SHP77 treated with DMSO at 0.1 percent for 48 hours (cell line): ENCODE results near the gene DCST1.

Source experiments
- DNase-seq: peaks from one replicate; lab custom pipeline; 2025; lab: John Stamatoyannopoulos, UW

DCST1 gene

DNA sequence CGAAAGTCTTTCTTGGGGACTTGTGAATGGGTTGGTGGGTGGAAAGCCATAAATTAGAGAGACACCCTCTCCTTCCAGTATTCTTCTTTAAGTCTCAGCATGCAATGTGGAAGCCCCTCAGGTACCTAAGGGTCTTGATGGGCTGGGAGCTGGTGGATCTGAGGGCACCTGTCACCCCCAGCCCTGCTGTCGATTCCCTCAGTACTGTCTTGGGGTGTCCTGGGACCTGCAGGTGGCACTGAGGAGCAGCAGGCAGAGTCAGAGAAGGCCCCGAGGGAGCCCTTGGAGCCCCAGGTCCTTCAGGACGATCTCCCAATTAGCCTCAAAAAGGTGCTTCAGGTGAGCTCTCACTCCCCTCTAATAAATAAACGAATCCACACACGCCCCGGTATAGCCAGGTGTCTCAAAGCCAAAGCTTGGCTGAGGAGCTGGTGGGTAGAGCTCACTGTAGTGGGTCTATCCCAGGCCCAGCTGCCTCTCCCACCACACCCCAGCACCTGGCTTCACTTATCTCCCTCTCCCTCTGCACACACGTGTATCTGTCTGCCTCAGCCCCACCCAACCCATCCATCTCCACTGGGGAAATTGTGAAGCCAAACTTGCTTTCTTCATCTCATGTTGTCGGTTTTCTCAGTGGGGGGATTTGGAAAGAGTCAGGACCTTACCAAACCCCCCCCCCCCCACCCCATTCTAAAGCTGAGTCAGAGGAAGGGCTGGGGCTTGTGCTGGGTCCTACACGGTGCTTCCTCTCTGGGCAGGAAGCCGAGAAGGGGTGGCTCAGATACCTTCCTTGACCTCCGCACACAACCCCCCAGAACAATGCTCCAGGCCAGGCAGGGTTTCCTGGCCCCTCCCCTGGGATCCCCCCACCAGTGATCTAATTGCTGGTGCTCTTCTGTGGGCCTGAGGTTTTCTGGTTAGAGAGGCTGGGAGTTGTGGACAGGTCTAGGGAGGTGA, 19.1 kb downstream of the DCST1 start:
- DNase-seq = no peak

DNA sequence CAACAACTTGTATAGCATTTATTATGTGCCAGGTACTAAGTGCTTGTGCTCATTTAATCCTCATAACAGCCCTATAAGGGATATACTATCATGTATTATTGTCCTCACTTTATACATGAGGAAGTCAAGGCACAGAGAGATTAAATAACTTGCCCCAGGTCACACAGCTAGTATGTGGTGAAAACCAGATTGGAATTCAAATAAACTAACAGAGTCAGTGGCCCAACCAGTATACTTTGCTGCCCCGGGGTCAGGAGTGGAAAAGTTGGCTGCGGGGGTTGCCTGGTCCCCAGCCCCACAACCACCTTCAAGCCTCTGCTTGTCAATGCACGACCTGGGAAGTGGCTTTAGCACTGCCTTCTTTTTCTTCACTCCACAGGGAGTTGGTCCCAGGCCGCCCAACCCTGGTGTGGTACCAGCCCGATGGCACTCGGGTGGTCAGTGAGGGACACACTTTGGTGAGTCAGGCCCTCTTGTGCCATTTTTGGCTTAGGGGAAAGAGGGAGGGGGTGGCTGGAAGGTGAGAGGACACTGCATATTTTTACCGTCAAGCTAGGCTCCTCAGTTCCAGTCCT, 20.0 kb downstream of the DCST1 start:
- no peak for DNase-seq

DNA sequence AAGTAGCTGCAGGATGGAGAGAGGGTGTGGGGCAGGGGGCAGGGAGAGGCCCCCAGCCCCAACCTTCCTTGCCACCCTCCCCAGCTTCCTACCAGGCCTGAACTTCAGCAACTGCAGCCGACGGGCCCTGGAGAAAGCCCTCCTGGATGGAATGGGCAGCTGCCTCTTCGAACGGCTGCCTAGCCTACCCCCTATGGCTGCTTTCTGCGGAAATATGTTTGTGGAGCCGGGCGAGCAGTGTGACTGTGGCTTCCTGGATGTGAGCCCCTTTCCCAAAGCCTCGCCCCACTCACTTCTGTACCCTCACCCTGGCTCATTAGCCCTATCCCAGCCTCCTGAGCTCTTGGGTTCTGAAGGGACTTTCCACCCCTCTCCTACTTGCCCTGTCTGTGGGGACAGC, 23.5 kb downstream of the DCST1 start:
- no peak for DNase-seq

DNA sequence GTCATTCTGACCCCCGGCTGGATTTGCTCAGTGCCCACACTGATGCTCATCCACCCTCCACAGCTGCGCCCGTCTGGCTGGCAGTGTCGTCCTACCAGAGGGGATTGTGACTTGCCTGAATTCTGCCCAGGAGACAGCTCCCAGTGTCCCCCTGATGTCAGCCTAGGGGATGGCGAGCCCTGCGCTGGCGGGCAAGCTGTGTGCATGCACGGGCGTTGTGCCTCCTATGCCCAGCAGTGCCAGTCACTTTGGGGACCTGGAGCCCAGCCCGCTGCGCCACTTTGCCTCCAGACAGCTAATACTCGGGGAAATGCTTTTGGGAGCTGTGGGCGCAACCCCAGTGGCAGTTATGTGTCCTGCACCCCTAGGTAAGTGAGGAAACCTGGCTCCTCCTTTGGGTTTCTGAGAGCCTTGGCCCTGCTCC, 24.2 kb downstream of the DCST1 start:
- DNase-seq = no peak

DNA sequence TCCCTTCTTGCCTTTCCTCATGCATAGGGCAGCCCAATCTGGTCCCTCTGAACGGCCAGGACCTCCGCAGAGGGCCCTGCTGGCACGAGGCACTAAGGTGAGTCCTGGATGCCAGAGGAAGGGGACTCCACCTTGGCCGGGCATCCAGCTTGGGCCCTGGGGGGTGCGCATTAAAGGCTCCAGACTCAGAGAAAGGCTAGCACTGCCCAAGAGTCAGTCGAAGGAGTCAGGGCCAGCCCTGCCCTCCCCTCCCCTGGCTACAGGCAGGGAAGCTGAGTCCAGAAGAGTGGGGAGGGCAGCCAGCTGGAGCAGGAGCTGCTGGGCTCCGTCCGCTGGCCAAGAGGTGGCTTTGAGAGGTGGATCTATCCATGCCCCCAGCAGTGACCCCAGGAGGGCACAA, 27.1 kb downstream of the DCST1 start:
- DNase-seq = no peak

DNA sequence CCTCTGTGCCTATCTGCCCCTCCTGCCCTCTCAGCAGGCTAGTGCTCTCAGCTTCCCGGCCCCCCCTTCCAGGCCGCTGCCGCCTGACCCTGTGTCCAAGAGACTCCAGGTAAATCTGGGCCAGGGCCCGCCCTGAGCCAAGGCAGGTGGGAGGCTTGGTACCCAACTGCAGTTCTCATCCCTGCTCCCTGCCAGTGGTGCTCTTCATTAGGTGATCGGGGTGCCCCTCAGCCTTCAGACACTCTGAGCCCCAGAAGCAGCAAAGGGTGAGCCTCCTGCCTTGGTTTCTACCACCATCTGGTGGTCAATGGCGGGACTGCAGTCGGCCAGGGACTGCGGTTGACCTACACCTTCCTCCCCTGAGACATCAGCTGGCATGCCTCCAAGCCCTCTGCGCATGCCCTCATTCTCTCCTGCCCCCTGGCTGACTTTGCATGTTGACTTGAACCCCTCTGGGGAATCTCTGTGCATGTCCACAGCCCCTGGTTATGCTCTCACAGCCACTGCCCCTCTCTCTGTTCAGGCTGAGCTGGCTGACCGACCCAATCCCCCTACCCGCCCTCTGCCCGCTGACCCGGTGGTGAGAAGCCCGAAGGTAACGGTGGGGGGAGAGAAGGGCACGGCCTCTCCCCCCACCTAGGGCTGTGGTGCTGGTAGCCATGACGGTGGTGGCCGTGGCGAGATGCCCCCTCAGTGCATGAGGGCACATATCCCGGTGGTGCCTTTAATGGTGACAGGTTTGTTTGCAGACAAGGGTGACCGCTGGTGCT, 27.9 kb downstream of the DCST1 start:
- DNase-seq = peak; percentile 83

DNA sequence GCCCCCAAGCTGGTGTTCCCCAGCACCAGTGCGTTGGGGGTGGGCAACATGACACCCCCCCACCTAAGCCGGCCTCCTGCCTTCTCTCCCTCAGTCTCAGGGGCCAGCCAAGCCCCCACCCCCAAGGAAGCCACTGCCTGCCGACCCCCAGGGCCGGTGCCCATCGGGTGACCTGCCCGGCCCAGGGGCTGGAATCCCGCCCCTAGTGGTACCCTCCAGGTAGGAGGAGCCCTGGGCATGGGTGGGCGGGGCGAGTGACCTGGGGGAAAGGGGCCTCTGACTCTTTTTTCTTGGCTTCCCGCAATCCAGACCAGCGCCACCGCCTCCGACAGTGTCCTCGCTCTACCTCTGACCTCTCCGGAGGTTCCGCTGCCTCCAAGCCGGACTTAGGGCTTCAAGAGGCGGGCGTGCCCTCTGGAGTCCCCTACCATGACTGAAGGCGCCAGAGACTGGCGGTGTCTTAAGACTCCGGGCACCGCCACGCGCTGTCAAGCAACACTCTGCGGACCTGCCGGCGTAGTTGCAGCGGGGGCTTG, 28.6 kb downstream of the DCST1 start:
- DNase-seq = no peak

DNA sequence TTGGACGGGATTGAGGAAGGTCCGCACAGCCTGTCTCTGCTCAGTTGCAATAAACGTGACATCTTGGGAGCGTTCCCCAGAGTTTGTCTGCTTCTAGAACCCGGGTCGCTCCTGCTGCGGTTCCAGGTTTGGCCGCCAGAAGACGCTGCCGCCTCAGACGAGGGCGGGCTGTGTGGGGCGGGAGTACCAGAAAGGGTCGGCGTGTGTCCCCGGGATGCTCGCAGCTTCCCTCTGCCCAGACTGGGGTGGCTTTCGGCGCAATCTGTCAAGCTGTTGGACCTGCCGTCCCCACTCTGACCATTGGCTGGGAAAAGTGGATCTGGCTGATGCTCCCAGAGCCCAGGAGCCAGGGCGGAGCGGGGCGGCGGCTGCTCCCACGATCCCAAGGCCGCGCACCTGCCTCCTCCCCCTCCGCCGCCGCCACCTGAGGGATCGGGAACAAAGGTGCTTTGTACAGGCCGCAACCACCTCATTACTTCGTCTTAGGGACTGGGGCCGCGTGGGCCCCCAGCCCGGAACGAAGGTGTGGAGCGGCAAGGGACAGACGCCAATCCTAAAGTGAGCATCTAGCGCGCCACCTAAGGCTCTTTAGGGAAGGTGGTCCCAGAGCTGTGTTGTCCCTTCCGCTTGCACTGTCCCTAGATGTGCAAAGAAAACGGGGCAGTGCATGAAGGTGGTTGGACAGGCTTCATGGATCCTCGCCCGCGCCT, 29.2 kb downstream of the DCST1 start:
- no peak for DNase-seq

DNA sequence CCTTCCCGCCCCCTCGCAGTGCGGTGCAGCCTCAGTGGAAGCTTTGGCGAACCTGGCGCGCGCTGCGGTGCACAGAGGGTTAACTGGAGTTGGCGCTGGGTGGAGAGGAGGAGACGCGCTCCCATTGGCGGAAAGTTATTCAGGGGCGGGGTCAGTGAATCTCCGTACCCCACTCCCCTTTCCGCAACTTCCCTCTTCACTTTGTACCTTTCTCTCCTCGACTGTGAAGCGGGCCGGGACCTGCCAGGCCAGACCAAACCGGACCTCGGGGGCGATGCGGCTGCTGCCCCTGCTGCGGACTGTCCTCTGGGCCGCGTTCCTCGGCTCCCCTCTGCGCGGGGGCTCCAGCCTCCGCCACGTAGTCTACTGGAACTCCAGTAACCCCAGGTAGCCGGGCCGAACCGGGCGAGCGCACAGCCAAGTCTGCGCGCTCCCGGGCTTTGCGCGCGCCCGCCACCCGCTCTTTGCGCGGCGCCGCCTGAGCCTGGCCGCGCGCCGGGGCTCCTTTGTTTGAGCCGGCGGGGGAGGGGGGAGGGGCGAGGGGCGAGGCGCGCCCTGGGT, 30.0 kb downstream of the DCST1 start, which contains the start of gene EFNA4:
EFNA4 (plus strand) TSS at position 191 of the 561 bp plus-strand sequence; CDS start at position 275, 84 bp downstream.
- DNase-seq = peak; percentile 51

DNA sequence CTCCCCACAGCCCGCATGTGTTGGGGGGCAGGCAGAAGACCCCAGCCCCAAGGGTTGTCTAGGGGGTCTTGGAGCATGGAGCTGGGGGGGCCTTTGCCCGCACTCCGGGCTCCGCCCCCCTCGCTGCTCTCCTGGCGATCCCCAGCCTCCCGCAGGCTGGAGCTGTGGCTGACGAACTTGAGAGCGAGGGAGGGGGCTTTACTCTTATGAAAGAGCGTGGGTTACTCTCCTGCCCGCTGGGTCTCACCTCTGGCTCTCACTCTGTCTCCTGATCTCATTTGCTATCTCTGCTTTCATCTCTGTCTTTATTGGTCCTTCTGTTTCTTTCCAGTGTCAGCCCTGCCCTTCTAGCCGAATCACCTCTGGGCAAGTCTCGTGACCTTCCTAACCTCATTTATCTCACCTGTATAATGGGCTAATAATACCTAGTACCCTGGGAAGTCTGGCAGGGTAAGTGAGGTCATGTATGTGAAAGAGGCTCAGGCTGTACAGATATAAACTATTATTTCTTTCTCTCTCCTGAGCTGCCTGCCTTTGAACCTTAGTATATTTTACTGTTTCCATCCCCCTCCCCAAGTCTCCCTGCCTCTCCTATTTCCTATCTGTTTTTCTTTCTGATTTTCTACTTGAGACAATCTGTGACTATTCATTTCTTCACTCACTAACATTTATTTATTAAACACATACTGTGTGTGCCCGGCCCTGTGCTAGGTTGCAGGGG, 30.6 kb downstream of the DCST1 start:
- DNase-seq = no peak

DNA sequence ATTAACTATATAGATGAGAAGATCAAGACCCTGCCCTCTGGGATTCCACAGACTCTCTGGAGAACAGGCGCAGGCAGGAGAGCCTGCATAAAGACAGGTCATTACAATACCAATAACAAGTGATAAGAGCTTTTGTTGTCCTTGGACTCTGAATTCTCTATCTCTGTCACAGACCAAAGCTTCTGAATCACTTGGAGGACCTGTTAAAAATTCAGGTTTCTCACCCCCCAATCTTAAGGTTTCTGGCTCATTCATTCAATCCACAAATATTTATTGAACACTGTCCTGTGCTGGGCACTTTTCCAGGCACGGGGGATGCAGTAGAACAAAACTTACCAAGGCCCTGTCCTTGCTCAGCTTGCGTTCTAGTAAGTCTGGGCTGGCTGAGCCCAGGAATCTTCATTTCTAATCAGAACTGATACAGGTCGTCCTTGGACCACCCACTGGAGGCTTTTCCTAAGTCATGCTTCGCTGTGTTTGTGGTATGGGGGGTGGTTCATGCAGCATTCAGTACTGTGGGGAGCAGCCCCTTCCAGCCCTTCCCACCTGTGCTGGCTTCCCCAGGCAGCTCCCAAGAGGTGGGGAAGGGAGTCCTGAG, 31.3 kb downstream of the DCST1 start:
- no peak for DNase-seq

DNA sequence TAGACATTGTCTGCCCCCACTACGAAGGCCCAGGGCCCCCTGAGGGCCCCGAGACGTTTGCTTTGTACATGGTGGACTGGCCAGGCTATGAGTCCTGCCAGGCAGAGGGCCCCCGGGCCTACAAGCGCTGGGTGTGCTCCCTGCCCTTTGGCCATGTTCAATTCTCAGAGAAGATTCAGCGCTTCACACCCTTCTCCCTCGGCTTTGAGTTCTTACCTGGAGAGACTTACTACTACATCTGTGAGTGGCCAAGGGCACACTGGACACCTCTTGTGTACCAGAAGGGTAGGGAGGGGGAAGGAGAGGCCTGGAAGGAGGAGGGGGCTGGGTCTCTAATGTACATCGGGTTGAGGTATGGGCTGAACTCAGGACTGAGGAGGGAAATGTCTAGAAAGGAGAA, 33.2 kb downstream of the DCST1 start:
- no peak for DNase-seq

DNA sequence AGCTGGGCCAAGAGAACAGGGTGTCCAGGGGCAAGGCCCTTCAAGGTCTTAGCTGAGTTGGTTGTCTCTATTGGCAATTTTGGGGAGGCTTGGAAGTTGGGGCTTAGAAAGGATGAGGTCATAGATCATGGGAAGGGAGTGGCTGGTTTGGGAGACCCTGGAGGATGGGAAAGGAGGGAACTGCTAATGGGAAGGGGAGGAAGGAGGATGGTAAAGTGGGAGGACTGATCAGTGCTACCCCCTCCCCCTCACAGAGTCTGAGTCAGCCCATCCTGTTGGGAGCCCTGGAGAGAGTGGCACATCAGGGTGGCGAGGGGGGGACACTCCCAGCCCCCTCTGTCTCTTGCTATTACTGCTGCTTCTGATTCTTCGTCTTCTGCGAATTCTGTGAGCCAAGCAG, 35.0 kb downstream of the DCST1 start:
- no peak for DNase-seq

DNA sequence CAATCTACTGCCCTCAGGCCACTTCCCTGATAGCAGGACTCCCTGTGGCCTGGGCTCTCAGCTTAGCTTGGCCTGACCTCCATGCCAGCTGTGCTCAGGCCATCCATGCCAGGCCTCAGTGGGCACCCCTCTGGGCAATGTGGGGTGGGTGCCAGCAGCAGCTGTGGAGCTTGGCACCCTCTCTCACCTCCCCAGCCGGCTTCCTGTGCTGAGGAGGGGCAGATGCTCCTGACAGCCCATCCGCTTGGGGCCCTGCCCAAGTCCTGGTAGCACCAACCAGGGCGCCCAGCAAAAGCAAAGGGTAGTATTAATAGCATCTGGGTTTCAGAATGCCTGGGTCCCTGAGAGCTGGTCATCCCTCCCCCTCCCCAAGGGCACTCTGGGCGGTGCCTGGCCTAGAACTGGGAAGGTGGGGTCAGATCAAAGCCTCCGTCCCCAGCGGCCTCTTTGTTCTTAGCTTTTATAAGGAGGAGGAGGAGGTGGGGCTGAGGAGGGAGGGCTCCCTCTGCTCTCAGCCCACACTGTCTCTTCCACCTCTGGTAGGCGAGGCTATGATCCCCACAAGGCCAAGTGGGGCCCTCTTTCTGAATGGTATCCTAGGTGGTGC, 36.0 kb downstream of the DCST1 start:
- DNase-seq = no peak

DNA sequence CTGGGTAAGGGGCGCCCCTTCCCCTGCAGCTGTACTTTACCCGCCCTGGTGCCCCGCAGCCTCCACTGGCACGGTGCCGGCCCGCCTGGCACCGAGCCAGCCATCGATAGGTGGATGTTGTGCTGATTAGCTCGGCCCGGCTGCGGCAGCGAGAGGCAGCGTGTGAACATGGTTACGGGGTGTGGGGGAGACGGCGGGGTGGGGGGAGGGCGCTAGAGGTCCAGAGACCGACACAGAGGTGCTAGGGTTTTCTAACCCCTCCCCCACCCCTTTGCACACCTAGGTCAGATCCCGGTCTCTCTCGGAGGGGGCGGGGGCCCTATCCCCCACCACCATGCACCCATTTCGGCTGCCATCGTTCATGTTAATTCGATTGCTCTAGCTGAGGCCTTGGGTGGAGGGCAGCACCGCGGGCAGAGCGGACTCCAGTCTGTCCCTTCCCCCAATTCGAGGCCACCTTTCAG, 36.6 kb downstream of the DCST1 start:
- no peak for DNase-seq

DNA sequence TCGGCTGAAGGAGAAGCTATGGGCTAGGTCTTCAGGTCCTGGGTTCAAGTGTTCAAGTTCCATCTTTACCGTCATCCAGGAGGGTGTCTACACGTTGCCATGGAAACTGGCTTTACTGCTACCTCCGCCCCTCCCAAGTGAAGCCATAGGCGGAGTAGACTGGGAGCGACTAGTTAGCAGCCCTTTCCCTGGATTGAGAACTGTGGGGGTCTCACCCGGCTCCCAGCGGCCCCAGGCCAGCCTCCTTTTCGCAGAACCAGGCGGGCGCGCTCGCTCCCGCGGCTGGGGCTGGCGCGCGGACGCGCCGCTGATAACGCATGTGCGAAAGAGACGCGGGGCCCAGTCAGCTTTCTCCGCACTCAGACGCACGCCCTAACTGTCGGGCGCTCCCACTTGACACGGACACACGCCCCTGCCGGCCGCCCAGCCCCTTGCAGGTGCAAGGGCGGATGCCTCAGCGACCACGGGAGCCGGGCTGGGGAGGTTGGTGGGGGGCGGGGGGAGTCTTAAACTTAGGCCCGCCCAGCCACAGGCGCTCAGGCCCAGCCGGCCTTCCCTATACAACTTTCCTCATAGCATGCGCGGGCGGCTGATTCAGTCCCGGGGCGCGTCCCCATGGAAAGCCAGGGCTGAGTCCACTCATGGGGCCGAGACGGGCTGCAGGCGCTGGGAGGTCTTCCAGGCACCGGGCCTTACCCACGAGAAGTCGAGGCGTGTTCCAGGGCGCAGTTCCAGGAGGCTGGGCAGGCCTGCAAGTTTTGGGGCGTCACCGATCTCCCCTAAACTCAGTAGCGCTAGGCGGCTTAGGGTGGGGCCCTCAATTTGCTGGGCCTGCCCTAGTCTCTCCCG, 37.3 kb downstream of the DCST1 start:
- peak; percentile 67 for DNase-seq

DNA sequence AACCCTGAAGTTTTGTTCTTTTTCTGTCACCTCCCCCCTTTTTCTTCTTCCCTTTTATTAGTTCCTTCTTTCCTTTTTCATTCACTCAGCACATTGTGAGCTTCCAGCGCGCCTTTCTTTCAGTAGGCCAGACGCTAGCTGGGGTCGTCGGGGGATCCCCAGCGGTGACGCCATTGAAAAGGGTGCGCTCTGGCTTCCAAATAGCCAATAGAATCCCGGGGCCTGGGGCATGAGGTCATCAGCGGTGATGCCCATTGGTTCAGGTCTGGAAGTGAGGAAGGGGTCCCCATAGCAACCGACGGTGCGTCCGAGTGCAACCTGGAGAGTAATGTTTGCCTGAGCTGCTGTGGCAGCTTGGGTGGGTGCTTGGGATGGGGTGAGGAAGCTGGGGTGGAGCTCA, 38.1 kb downstream of the DCST1 start:
- no peak for DNase-seq

DNA sequence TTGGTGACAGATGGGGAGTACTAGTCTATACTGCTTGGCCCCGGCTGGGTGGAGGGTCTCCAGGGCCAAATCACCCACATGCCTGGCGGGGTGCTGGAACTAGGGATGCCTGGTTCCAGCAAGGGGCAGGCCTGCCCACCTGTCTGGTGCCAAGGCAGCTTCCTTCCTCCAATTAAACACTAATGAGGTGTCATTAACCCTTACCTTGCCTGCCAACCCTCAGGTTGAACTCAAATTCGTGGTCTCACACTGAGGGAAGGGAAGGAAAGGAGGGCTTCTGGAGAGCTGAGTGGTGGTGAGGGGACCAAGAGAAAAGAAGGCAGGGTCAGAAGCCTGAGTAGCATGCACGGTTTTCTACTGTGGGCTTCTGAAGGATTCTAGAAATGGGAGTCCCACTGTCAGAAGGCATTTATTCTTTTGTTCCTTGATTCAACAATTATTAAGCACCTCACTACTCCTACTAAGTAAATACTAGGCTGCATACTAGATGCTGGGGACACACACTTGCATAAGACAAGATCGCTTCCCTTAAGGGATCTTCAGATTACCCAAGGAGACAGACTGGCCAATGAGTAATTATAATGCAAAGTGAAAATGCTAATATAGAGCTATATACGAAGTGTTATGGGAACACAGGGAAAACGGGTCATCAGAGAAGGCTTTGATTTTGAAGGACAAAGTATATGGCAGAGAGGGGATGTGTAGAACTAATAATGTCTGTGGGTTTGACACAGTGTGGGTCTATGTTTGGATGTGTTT, 39.1 kb downstream of the DCST1 start:
- no peak for DNase-seq
